SK-N-SH (cell line): Measurements from ENCODE around the gene CACNA1E.

Experiments
- CTCF ChIP-seq: fragments of 200-600 bp; sonication (generic); IDR thresholded peaks from 2 replicates; pipeline ENCODE4 v1.6.1; 2017; ENCODE audit warnings: antibody characterized with exemption, mild to moderate bottlenecking, moderate library complexity
- JUND ChIP-seq: IDR thresholded peaks from 2 replicates; pipeline ENCODE4 v1.4.0; 2012
- NFIC ChIP-seq: IDR thresholded peaks from 2 replicates; pipeline ENCODE4 v1.4.0; 2012; ENCODE audit warnings: borderline replicate concordance
- NRF1 ChIP-seq: IDR thresholded peaks from 2 replicates; pipeline ENCODE4 v1.6.1; 2012; ENCODE audit warnings: low read depth, mild to moderate bottlenecking, low read length
- RXRA ChIP-seq: IDR thresholded peaks from 2 replicates; pipeline ENCODE4 v1.4.0; 2012; ENCODE audit warnings: low read depth, mild to moderate bottlenecking, borderline replicate concordance

DNA sequence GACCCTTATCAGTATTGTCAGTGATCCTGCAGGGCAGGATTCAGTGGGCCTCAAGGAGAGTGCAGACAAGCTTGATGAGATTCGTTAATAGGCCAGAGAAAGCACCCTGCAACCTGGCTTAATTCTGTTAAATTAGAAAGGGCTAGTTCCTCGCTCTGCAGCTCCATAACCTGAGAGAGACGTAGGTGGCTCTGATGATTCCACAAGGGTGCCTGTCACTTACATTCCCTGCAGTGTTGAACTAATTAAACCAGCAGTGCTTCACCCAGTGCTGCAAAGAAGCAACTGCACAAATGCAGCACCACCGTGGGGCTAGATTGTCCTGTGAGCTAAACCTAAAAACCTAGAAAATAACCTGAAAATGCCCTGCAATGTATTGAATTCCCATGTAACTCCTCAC, 270.8 kb downstream of the CACNA1E start:
- TF ChIP-seq NFIC, result no peak
- no peak for TF ChIP-seq CTCF
- no peak for TF ChIP-seq JUND
- no peak for TF ChIP-seq NRF1
- no peak for TF ChIP-seq RXRA
